NCI-H2227 (cell line): Measurements from ENCODE around the gene ZBTB1.
"Not testable (repeated sequence)": the region's sequence is repeated elsewhere in the genome, so short reads cannot be mapped to it uniquely, and the experiment has no call there.

Experiments
- DNase-seq: peaks from one replicate; lab custom pipeline; 2025; ENCODE audit not compliant: unreplicated experiment; lab: John Stamatoyannopoulos, UW

Gene ZBTB1

DNA sequence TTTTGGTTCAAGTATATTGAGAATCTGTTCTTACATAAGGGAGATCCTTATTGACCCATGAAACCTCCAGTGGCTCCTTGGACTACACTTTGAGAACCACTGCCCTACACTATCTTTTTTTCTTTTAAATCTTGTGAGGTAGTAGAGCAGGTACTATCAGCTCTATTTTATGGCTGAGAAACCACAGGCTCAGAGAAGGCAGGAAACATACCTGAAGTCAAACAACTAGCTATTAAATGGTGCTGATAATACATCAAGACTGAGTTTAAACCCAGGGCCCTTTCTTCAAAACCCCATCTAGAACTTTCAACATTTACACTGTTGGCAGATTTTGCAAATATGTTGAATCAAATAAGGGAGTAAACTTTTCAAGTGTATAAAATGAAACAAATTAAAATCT is 7.8 kb upstream of the ZBTB1 start:
- no peak for DNase-seq

- DNase-seq: no peak
Observed at GRCh38 chr14:64500088-64500487, 4.5 kb upstream of the ZBTB1 start.

DNA sequence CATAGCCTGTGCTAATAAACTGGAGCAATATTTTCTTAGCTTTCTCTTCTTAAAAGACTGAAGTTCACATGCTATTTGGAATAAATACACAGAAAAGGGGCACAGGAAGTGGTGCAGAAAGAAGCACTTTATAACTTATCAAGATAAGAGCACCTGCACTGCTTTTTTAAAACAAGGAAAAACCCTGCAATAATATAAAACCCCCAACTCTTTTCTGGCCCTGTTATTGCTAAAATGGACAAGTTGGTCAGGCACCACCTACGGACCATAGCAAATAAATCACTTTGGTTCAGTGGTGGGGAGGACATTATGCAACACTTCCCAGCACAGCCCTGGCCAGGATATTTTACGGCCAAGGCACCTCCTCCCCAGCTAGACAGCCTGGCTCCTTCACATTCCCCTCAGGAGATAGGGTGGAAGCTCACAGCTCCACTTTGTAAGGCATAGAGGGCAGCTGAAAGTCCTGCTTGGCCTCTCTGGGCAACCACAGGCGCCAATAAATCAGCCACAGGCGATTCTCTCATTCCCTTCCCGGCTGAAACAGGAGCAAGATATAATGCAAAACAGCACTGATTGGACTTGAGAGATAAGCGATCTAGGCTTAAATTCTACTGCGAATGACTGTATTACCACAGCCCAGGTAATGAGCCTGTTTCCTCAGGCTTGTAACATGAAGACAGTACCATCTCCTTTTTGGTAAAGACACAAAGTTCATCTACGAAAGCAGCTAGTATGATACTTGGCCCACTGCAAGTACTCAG is 3.0 kb upstream of the ZBTB1 start:
- peak; percentile 35 for DNase-seq

GRCh38 chr14:64502456-64502855 is 2.1 kb upstream of the ZBTB1 start:
- DNase-seq: no peak

- DNase-seq: peak; percentile 61
Observed at GRCh38 chr14:64502887-64503433, 1.6 kb upstream of the ZBTB1 start.

GRCh38 chr14:64503434-64504309 is 898 bp upstream of the ZBTB1 start, which contains the start of gene ZBTB25:
Gene ZBTB25, minus strand, starts transcription at chr14:64503838. Its CDS starts 13,305 bp downstream, at chr14:64490533.
- peak; percentile 95 for DNase-seq

DNA sequence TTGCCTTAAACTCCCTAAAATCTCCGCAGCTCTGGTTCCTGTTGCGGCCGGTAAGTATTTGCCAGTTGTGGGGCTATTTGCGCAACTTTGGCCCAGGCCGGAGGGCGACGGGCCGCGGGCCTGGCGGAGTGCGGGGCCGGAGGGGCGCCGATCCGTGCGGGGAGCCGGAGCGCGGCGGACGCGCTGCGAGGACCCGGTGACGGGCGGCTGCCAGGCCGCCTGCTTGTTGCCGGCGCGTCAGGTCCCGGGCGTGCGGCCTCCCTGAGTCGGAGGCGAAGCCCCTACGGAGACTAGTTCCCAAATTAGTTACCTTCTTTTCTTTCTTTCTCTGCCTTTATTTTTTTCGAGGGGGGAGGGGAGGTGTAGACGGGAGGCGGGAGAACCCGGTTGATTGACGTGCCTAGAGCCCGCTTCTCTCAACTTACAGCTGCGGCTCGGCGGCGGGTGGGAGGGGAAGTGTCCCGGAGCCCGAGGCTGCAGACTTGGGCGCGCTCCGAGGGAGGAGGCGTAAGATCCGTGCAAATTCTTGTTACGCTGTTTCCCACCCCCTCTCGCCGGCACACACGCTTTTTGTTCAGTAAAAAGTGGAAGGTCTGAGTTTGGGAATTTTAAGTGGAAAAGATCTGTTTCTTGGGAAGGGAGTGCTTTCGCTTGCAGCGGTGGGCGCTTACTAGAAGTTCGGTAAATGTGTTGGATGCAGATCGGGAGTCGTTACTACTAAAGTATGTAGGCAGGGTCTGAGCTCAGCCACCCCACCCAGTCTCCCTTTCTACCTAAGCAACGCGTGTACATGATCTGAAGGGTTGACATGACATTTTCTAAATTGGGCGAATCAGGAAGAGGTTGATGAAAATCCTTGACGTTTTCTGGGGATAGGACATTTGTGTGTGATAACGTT is 576 bp downstream of the ZBTB1 start:
- peak; percentile 87 for DNase-seq

GRCh38 chr14:64506721-64507120 is 2.2 kb downstream of the ZBTB1 start:
- no peak for DNase-seq

DNA sequence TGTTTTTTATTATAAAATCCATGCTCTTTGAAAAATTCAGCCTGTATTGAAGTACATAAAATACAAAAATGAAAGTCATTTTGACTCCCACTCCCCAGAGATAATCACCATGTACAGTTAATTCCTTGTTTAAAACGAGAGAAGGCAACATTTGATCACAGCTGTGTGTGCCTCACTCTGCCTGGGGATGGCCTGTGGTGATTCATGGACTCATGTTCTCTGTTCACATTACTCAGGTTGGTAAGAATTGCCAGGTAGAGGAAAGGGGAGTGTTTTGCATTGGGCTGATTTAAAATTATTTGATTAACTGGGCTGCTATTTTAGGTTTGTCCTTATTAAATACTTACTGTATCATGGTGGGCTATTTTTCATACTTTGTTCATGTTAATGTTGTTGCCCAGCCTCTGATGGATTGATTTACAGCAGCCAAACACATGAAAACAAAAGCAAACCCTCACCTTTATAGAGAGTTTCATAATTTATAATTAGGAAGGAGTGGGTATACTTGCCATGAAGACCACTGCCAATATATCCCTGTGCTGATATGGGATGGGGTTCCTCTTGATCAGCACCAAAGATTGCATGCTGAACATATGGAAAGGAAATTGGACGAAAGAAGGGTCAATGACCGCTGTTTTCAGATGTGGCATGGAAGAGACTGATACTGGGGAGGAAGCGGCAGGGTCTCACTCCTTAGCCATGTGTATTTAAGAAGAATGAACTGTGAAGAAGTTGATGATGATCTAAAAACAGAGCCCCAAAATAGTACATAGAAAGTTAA is 3.0 kb downstream of the ZBTB1 start:
- DNase-seq: no peak

- no peak for DNase-seq
Observed at GRCh38 chr14:64508215-64508776, 3.7 kb downstream of the ZBTB1 start.

DNA sequence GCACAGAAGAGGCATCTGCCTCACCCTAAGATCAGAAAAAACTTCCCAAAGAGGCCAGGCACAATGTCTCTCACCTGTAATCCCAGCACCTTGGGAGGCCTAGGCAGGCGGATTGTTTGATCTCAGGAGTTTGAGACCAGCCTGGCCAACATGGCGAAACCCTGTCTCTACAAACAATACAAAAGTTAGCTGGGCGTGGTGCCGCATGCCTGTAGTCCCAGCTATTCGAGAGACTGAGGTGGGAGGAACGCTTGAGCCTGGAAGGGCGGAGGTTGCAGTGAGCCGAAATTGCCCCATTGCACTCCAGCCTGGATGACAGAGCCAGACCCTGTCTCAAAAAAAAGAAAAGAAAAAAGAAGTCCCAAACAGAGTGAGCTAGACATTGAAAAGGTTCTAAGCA is 4.5 kb downstream of the ZBTB1 start:
- no peak for DNase-seq

- peak; percentile 79 for DNase-seq
Observed at GRCh38 chr14:64510825-64511671, 6.5 kb downstream of the ZBTB1 start.

DNA sequence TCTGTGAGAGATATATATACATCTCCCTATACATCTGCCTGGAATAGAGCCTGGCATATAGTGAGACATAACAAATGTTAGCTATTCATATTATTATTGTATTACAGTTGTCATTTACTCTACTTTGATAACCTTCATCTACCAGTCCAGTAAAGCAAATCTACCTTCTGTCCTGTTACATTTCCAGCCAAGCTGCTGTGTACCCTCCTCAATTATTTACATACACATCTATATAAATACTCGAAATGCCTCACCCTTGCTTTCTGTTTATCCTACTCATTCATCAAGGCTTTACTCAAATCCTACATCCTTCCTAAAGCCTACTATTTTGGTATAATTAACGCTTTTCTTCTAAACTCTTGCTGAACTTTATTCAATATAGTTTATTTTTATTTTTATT is 8.7 kb downstream of the ZBTB1 start:
- DNase-seq: no peak

GRCh38 chr14:64515053-64515452 is 10.5 kb downstream of the ZBTB1 start:
- DNase-seq: no peak

- no peak for DNase-seq
Observed at GRCh38 chr14:64516969-64517368, 12.4 kb downstream of the ZBTB1 start.

DNA sequence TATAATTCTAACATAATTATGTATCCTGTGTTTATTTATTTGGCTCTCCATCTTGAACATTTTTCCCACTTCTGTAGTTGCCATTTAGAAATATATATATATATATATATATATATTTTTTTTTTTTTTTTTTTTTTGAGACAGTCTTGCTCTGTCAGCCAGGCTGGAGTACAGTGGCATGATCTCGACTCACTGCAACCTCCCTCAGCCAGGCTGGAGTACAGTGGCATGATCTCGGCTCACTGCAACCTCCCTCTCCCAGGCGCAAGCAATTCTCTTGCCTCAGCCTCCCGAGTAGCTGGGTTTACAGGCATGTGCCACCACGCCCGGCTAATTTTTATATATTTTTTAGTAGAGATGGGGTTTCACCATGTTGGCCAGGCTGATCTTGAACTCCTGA is 13.1 kb downstream of the ZBTB1 start:
- not testable (repeated sequence) for DNase-seq

DNA sequence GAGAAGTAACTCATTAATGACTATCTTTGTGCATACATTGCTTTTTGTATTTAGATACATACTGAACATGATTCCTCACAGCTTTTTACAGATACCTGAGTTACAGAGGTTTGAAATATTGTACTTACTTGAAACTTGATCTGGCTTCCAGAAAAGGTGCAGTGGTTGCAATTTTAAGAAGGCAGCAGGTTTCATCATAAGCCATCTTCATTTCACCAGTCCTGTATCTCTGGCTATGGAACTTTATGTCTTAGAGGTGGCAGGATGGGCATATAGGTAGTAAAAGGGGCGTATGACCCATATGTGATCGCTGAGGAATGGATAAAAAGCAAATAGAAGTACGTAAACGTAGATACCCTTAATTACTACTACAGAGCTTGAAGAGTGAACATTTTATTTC is 13.7 kb downstream of the ZBTB1 start:
- no peak for DNase-seq

- DNase-seq: no peak
Observed at GRCh38 chr14:64520699-64521098, 16.1 kb downstream of the ZBTB1 start.
